Ovary (tissue), 3 donors: ENCODE measurements around the gene CD38.

Source experiments
- CTCF ChIP-seq, 3 donors: fragments of 450-650 bp in 2 of 3; fragments of 200-600 bp in 1 of 3; IDR thresholded peaks; one replicate each; pipeline versions ENCODE4 v1.5.1 to v1.8.0; 2016 to 2022; ENCODE audit warnings: antibody characterized with exemption in 3 of 3, mild to moderate bottlenecking in 1 of 3
- EP300 ChIP-seq: sonication (generic); formaldehyde crosslinking; IDR thresholded peaks from one replicate; pipeline ENCODE4 v1.6.1; 2017; ENCODE audit warnings: antibody characterized with exemption
- POLR2A ChIP-seq: fragments of 450-650 bp; IDR thresholded peaks from one replicate; pipeline ENCODE4 v1.6.1; 2017; ENCODE audit warnings: antibody characterized with exemption, mild to moderate bottlenecking, moderate library complexity
- donor health status: DM: no; HTN: no; CAD: no.

- TF ChIP-seq EP300 (no peak), CTCF (IDR thresholded peaks at IDR 0.05) (no peak), POLR2A (no peak)
Observed at GRCh38 chr4:15781427-15782095, 3.4 kb downstream of the CD38 start.
